ENCODE results near the gene TRIP6.

The TRIP6 gene

DNA sequence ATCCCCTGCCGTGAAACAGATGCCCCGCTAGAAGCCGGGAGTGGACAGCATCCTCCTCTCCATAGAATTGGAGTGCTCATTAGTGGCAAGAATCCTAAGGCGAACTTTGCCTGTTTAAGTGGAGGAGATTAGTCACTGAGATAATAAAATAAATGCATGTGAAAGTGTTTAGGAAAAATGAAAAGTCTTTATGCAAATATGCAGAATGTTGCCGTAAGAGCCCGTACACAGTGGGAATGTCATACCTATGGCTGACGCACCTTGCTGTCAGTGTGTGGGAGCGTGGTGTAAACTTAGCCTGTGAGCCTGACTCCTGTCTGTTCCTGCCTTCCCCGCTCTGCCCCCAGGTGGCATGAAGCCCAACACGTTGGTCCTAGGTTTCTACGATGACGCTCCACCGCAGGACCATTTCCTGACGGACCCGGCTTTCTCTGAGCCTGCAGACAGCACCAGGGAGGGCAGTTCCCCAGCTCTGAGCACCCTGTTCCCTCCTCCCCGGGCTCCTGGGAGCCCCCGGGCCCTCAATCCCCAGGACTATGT is 1.7 kb upstream of the TRIP6 start:
- Histone ChIP-seq H3K9me3 (no peaks in the 10 kb centered on the region), H3K4me1 (peaks cover 9% of the 10 kb centered on the region), H3K4me3 (ENCODE audit: low read depth, low read length) (peak overlapping the region; percentile 23; the same call in 1 of the 2 replicates), H3K27me3 (no peaks in the 10 kb centered on the region), H3K36me3 (peaks cover 6% of the 10 kb centered on the region)
- TF ChIP-seq, protein P1, sequence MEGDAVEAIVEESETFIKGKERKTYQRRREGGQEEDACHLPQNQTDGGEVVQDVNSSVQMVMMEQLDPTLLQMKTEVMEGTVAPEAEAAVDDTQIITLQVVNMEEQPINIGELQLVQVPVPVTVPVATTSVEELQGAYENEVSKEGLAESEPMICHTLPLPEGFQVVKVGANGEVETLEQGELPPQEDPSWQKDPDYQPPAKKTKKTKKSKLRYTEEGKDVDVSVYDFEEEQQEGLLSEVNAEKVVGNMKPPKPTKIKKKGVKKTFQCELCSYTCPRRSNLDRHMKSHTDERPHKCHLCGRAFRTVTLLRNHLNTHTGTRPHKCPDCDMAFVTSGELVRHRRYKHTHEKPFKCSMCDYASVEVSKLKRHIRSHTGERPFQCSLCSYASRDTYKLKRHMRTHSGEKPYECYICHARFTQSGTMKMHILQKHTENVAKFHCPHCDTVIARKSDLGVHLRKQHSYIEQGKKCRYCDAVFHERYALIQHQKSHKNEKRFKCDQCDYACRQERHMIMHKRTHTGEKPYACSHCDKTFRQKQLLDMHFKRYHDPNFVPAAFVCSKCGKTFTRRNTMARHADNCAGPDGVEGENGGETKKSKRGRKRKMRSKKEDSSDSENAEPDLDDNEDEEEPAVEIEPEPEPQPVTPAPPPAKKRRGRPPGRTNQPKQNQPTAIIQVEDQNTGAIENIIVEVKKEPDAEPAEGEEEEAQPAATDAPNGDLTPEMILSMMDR (IDR thresholded peaks at IDR 0.05; ENCODE audit: low read depth, low read length): 0 out of 2 replicates have a peak, but pooled peaks have one; percentile 15
- peak; percentile 47 for DNase-seq

DNA sequence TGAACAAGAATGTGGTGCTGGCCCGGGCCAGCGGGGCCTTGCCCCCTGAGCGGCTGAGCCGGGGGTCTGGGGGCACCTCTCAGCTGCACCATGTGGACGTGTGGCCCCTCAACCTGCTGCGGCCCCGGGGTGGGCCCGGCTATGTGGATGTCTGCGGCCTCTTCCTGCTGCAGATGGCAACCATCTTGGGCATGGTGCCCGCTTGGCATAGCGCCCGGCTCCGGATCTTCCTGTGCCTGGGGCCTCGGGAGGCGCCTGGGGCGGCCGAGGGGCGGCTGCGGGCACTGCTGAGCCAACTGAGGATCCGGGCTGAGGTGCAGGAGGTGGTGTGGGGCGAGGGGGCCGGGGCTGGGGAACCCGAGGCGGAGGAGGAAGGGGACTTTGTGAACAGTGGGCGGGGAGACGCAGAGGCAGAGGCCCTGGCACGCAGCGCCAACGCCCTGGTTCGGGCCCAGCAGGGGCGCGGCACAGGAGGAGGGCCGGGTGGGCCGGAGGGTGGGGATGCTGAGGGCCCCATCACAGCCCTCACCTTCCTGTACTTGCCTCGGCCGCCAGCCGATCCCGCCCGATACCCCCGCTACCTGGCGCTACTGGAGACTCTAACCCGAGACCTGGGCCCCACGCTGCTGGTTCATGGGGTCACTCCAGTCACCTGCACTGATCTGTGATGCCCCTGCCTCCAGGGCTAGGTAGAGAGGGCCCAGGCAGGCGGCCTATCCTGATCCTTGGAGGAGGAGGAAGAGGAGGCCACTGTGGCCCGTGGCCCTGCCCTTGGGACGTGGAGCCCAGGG is 1.1 kb upstream of the TRIP6 start:
- Histone ChIP-seq H3K27me3 (no peaks in the 10 kb centered on the region), H3K9me3 (no peaks in the 10 kb centered on the region), H3K4me3 (ENCODE audit: low read depth, low read length) (peak overlapping the region; percentile 23; the same call in 1 of the 2 replicates), H3K4me1 (peaks cover 9% of the 10 kb centered on the region), H3K36me3 (no peaks in the 10 kb centered on the region; the same call in 1 of the 2 replicates)
- TF ChIP-seq, protein P1 (IDR thresholded peaks at IDR 0.05; ENCODE audit: low read depth, low read length): no peak
- DNase-seq: peak; percentile 68

DNA sequence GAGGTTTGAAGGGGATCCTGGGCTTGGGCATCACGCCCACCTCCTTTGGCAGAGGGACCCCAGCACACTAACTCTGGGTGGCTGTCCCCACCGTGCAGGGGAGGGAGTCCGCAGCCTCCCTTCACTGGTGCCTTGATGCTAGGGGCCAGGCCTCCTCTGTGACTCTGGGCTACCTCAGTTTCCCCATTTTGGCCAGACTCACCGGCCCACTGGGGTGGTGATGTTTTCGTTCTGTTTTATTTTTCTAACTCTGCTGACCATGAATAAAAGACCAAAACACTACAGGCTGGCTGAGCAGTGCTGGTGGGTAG is 503 bp upstream of the TRIP6 start:
- peaks cover 9% of the 10 kb centered on the region for H3K4me1 ChIP-seq
- H3K9me3 ChIP-seq: no peaks in the 10 kb centered on the region
- no peak for DNase-seq
- H3K27me3 ChIP-seq: no peaks in the 10 kb centered on the region
- TF ChIP-seq, protein P1 (IDR thresholded peaks at IDR 0.05; ENCODE audit: low read depth, low read length): no peak
- no peaks in the 10 kb centered on the region; the same call in 1 of the 2 replicates for H3K36me3 ChIP-seq
- no peak overlapping the region for H3K4me3 ChIP-seq (ENCODE audit: low read depth, low read length)

DNA sequence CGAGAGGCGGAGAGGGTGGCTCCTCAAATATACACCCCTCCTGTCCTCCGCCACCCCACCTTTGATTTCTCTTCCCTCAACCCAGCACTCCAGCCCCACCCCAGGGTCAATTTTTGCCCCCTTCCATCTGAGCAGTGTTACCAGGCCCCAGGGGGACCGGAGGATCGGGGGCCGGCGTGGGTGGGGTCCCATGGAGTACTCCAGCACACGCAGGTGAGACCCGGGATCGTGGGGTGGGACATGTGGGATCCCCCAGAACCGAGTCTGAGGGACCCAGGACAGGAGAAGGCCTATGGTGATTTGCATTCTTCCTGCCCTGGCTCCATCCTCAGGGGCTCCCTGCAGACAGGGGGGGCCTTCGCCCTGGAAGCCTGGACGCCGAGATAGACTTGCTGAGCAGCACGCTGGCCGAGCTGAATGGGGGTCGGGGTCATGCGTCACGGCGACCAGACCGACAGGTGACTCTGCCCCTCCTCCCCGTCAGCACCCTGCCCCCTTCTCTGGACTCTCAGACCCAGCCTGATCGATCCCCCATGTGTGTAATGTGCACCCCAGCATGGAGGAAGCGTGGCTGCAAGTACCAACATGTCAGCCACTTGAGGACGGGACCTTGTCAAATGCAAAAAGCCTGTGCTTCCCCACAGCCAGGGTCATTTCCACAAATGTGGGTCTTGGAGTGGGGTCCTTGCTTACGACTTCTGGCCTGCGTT is 744 bp downstream of the TRIP6 start:
- H3K4me1 ChIP-seq: peaks cover 9% of the 10 kb centered on the region
- H3K27me3 ChIP-seq: no peaks in the 10 kb centered on the region
- TF ChIP-seq, protein P1 (IDR thresholded peaks at IDR 0.05; ENCODE audit: low read depth, low read length): no peak
- H3K4me3 ChIP-seq (ENCODE audit: low read depth, low read length): no peak overlapping the region
- H3K9me3 ChIP-seq: no peaks in the 10 kb centered on the region
- DNase-seq: no peak
- H3K36me3 ChIP-seq: no peaks in the 10 kb centered on the region; the same call in 1 of the 2 replicates

DNA sequence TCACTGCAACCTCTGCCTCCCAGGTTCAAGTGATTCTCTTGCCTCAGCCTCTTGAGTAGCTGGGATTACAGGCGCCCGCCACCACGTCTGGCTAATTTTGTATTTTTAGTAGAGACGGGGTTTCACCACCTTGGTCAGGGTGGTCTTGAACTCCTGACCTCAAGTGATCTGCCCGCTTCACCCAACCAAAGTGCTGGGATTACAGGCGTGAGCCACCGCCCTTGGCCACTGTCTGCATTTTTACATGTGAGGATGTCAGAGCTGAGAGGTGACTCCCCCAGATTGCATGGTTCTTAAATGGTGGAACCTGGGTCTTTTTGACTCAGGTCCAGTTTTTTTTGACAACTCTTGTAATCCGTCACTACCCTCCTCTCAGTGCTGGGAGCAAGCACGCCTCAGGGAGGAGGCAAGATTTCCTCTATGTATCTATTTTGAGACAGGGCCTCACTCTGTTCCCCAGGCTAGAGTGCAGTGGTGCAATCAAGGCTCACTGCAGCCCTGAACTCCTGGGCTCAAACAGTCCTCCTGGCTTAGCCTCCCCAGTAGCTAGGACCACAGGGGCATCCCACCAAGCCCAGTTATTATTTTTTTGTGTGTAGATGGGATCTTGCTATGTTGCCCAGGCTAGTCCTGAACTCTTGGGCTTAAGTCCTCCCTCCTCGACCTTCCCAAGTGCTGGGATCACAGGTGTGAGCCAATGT is 6.6 kb downstream of the TRIP6 start:
- TF ChIP-seq, protein P1 (IDR thresholded peaks at IDR 0.05; ENCODE audit: low read depth, low read length): no peak
- H3K36me3 ChIP-seq: peaks cover 25% of the 10 kb centered on the region
- no peaks in the 10 kb centered on the region for H3K9me3 ChIP-seq
- no peaks in the 10 kb centered on the region for H3K27me3 ChIP-seq
- H3K4me3 ChIP-seq (ENCODE audit: low read depth, low read length): peak overlapping the region; percentile 98
- peaks cover 6% of the 10 kb centered on the region; the same call in 1 of the 2 replicates for H3K4me1 ChIP-seq
- no peak for DNase-seq

All from BE2C (cell line).